GM19372 (cell line): Measurements from ENCODE around the gene CDK5RAP2.

Experiments
- ATAC-seq: cut with Tn5 transposase; IDR thresholded peaks from one replicate; pipeline ENCODE4 v1.9.1; 2021; ENCODE audit warnings: mild to moderate bottlenecking, low read depth, moderate library complexity; ENCODE audit not compliant: unreplicated experiment

Gene CDK5RAP2

DNA sequence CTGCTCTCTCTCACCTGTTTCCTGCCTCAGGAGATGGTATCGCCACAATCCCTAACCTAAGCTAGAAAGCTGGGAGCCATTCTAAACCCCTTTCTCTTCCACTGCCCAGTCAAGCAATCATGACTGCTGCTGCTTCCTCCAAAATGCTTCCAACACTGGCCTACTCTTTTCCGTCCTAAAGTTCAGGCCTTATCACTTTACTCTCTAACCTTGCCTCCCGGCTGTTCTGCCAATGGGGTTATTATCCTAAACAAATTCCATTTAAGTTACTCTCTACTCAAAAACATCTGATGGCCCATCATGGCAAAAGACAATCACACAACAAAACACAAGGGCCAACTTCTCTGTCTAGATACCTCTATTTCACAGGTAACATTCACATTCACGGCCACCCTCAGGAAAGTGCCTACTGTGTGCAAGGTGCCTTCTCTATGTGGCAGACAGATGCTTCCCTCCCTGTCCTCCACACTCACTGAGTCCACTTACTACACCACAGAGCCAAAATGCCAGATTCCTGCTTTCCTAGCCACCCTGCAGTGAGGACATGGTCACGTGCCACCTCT, 168.0 kb downstream of the CDK5RAP2 start:
- ATAC-seq, result no peak

DNA sequence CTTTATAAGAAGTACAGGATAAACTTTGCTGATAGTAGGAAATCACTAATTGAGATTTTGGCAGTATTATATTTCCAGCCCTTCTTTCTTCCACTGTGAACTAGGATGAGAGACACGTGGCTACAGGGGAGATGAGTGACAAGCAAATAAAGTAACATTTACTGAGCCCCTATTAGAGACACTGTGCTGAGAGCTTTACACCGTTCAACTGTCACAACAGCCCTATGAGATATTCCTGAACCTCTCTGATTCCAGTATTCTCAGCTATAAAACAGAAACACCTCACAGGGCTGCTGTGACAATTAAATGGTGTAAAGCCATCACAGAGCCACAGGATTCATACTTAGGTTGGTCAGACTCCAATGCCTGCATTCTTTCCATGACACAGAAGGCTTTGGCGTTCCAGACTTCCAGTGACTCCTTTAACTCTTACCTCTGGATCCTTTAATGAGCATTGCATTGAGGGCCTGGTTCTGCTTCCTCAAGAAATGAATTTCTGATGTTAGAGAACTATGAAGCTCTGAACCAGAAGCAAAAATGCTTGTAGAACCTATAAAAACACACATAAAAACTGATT, 169.0 kb downstream of the CDK5RAP2 start:
- ATAC-seq, result no peak

DNA sequence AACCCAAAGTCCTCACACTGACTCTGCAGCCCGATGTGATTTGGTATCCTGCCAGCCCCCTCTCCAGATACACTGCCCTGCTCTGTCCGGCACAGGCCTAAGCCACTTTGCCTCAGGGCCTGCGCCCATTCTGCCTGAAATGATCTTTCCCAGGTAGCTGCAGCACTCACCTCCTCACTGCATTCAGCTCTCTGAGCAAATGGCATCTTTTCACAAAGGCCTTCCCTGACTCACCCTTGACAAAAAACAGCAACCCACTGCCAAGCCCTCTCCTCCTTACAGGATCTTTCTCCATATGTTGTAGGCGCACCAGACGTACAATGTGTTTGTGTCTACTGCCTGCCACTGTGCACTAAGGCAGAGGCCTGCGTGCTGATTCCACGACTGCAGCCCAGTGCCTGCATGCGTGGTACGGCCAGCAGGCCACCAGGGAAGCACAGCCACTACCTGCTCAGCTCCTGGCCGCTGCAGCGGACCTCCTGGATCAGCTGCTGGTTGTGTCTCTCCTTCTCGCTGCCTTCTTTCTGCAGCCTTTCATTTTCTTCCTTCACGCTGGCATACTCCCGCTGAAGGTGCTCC, 171.2 kb downstream of the CDK5RAP2 start:
- ATAC-seq, result no peak

DNA sequence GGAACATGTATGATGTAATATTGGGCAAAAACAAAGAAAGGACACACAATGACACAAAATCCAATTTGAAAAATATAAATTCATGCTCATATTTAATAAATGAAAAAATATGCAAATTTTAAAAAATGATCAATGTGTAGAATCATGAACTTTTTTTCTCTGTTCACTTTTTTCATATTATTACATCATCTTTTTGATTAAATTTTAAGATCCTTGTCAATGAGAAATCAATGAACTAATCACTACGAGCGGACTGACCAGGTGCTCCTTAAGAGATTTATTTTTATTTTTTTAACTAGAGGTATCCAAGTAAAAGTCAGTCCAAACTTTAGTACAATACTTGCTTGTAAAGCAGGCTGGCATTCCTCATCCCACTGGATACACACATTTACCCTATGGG, 174.1 kb downstream of the CDK5RAP2 start:
- no peak for ATAC-seq

DNA sequence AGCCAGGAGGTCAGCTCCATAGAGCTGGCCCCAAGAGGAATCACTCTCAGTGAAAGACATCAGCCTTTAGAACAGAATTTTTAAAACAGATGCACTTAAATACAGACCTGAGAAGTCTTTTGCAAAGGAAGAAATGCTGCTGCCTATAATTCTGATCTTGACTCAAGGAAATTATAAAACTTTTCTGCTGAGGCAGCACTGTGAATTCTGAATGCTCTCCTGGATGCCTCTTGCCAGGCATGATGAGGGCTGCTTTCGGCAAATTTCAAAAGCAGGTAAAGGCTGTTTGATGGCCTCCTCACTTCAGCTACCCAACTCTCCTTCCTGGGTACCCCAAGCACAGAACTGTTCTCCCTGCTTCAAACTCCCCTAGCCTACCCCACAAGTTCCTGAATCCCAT, 174.8 kb downstream of the CDK5RAP2 start:
- ATAC-seq, result no peak

DNA sequence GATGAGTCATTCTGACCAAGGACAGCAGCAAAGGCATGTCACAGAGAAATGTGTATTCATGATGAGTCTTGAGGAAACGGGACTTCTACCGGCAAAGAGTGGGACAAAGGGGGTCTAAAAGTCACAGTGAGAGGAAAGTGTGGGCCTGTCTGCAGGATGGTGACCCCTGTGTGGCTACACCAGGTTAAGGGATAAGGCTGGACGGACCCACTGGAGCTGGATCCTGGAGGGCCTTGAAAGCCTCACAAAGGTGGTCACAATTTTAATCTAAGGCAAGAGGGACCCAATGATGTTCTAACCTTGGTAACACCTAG, 176.5 kb downstream of the CDK5RAP2 start:
- no peak for ATAC-seq

DNA sequence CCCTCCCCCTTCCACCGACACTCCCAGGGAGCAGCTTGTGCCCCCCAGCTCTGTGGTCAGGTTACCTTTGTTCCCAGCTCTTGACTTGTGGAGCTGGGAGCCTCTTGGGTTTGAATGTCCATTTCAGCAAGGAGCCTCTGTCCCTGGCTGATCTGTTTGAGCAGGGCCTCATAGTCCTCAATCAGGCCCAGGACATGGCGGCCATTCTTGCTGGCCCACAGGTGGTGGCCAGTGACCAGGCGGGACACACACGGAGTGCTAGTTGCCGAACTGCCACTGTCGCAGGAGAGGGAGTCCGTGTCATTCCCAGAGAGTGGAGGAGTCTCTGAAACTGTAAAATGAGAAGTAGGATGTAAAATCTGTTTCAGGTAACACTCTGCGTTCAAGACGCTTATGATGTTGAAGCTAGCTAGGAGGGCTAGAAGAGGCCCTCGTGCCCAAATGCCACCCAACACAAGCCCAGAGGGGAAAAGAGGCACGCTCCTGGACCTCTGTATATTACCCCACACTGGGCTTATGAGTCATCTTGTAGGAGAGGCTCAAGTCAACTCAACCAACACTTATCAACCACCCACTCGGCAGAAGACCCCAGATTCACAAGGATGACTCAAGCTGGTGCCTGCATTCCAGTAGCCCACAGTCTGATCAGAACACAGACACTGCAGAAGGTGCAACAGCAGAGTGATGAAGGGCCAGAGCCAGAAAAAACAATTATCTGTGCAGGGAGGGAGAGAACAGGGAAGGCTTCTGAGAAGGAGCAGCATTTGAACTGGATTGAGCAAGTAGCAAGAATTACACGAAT, 177.0 kb downstream of the CDK5RAP2 start:
- ATAC-seq, result no peak

DNA sequence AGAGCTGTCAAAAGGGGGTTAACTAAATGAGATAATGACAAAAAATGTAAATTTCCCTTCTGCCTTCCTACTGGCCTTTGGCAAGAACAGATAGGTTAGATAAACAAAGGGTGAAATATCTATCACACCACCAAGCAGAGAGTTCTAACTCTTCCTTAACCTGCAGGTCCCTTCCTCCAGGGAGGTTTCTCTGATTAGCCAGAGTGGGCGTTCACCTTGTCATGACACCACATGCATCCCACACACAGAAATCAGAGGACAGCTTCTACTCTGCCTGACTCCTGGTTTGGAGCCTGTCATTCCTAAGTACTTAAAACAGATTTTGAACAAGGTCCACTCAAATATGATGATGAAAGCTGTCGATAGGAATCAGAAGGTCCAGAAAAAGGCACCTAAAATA, 180.0 kb downstream of the CDK5RAP2 start:
- ATAC-seq, result no peak

DNA sequence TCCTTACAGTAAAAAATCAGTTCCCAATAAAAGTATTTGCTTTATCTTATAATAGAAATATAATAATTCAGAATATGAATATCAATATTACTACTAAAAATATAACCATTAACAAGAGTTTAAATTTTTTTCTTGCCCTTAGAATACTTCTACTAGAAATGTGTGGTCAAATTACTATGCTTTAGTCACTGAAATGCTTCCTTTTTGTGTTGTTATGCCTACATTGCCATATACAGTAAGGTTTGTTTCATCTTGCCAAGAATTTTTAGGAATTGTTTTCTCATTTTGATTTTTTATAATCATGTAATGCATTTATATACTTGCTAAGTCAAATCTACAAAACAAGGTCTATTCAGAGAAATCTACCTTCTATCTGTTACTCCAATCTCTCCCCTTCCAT, 181.7 kb downstream of the CDK5RAP2 start:
- no peak for ATAC-seq

DNA sequence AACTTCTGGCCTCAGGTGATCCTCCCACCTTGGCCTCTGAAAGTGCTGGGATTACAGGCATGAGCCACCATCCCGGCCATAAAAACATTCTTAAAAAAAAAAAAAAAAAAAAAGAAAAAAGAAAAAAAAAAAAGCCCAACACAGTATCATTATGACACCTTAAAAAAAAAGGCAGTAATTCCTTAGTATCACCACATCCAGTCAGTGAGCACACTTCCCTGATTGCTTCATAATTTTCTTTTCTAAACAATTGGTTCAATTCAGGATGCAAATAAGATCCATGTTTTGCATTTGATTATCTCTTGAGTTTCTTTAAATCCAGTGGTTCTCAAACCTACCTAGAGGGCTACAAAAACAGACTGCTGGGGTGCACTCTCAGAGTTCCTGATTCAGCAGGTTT, 182.5 kb downstream of the CDK5RAP2 start:
- ATAC-seq, result no peak

DNA sequence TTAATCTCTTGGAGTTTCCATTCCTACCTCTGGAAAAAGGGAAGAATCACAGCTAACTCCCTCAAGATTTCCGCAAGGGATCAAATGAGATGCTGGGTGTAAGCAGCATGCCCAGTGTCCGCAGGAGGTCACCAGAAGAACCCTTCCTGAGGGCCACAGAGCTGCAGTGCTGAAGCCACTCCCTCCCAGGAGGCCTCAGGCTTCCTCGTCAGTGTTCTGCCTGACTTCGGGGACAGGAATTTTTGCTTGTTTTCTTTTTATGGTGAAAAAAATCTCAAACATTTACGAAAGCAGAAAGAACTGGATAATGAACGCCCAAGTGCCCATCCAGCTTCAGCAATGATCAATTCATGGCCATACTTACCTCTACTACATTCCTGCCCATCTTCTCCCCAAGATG, 183.0 kb downstream of the CDK5RAP2 start:
- no peak for ATAC-seq

DNA sequence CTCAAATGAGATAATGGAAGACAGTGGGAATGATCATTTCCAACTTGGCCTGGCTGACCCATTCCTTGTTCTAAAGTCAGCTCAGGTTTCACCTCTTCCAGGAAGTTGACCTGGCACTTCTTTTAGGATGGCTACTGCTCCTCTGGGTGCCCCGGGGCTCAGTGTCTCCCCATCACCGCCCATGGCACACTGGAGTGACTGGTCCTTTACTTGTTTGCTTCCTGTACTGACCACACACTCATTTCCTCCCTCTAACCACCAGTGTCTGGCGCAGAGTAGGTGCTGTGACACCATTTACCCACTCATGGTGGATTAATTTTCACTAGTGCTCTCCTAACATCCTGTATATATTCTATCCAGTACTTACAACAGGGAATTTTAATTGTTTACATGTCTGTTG, 183.5 kb downstream of the CDK5RAP2 start:
- no peak for ATAC-seq

DNA sequence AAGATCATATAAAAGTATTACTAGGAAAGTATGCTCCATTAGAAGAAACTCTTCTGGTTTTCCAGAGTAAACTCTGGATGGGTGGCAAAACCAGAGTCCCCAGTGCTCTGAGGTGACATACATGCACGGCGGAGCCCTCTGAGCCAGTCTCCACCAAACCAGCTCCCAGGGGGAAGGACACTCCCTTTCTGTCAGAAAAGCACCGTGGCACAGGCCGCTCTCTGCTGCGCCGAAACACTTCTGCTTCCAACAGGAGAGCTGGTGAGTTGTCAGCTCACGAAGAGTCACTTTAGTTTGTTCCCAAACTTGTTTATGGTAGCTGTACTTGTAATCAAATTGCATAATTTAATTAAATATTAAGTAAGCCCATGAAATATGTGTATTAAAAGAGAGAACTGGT, 184.6 kb downstream of the CDK5RAP2 start:
- no peak for ATAC-seq

DNA sequence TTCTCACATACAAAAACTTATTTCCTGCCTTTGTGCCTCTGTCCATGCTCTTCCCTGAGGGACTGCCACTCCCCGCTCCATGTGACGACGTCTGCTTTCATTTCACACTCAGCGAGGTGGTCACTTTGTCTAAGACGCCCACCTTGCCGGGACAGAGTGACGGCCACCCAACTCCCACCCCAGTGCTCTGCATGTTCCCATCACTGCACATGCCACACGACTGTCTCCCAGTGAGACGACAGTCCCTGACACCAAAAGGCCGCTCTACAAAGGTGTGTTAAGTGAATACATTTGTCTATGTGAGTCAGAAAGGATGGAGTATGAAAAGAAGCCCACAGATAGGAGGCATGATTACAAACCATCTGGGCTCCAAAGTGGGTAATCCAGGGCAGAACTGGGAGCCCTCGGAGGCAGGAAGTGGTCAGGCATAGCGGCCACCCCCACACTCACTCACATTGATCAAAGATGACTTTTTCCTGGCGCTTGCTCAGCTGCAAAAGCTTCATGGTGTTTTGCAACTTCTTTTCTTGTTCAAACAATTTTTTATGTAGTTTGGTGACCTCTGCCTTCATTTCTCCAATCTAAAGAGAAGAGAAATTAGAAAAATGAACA, 185.8 kb downstream of the CDK5RAP2 start:
- ATAC-seq, result no peak

DNA sequence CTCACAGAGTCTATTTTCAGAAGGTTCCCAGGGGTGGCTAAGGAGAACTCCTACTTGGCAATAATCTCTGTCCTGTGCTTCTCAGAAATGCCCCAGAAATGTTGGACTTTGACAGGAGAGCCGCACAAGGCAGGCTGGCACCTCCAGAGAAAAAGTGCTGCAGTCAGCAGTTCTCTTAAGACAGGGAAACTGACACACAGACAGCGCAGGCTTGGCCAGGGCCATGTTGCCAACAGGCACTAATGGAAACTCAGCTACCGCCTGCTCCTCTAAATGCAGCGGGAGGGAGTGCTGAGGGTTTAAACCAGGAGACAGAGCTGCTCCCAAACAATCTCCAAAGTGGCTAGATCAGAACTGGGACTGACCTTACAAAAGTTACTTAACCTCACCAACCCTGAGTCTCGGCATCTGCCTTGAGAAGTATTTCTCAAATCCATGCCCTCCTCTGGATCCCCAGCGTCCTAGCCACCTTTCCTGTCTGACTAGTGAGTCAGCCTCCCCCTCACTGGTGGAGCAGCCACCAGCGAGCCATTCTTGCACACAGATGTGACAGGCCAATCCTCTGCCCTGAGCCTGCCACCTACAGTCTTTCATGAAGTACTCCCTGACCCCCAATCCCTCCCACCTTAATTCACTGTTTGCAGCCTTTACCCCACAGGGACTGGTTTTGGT, 186.4 kb downstream of the CDK5RAP2 start:
- ATAC-seq, result no peak

DNA sequence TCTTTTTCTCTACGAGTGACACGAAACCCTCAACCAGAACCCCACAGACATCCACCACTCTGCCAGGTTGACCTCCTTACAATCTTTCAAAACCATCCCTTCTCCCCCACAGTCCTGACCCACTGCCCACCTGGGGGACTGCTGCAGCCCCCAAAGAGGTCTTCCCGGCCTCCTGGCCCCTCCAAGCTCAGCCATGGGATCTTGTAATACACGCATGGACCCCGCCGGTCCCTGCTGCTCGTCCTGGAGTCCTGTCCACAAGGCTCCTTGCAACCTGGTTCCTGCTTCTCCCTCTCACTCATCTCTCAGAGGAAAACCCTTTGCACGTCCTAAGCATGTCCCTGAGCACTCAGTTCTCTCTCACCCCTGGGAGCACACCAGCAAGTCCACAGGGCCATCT, 187.3 kb downstream of the CDK5RAP2 start:
- ATAC-seq, result no peak

DNA sequence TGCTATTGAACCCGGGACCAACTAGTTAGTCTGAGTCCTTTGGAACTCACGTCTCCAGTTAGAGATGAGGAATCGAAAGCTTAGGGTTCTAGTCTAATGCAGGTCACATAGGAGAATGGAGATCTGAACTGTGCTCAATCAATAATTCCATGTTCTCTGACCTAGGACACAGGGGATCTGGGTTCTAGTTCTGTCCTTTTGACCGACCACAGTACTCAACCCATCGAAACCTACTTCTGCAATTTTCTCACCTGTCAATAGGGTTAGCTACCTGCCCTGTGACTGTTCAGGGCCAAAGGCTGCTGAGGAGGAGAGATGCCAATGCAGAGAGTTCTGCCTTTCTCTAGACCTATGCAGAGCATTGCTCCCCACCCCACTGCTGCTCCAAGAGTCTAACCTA, 187.7 kb downstream of the CDK5RAP2 start:
- ATAC-seq, result no peak

DNA sequence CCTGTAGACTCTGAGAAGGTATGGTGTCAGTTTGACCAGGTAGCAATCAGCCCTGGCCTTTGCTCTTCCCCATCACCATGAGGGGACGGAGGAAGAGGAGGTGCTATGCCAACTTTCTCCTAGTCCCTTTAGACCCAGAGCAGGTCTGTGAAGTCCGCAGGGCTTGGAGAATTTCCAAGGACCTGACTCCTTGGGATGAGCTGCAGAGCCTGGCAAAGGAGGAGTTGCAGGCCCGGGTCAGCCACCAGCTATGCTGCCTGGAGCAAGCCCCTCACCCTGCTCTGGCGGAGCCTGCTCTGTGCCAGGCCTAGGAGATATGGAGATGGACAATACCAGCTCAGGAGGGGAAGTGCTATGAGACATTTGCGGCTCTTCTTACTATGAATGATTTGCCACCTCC, 188.3 kb downstream of the CDK5RAP2 start:
- no peak for ATAC-seq

DNA sequence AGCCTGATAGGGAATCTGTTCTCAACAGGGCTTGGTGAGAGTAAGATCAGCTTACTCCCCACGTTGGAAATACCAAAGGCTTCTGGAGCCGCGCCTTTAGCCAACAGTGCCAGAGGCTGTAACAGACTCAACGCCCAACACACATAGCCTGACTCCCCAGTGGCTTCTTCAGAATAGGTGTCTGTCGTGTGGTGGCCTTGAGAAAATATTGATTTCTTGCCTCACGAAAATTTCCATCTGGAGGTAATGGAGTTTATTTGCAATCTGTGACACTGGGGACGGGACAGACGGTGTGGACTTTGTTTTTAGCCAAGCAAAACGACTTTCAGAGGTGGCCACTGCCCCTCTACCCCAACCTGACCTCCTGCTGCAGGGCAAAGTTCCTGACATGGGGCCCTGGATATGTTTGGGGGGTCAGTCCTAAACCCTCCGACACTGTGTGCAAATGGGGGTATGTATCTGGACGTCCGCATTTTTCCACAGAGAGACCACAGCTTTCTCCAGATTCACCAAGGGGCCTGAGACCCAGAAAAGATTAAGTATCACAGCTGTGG, 189.3 kb downstream of the CDK5RAP2 start:
- ATAC-seq, result no peak

DNA sequence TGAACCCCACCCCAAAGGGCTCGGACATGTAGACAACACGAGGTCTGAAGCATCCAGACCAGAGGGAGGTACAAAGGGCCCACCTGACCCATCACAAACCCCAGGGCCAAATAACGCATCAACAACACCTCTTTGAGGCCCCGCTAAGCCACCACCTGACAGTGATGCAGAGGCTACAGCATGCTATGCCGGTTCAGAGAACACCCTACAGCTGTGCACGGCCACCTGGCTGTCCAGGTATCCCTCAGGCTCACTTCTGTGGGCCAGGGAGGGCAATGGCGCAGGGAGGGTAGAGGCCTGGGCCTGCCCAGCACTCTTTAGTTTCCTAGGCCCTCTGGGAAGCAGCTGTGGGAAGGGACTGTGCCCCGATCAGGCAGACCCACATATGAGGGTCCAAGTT, 190.1 kb downstream of the CDK5RAP2 start:
- no peak for ATAC-seq

DNA sequence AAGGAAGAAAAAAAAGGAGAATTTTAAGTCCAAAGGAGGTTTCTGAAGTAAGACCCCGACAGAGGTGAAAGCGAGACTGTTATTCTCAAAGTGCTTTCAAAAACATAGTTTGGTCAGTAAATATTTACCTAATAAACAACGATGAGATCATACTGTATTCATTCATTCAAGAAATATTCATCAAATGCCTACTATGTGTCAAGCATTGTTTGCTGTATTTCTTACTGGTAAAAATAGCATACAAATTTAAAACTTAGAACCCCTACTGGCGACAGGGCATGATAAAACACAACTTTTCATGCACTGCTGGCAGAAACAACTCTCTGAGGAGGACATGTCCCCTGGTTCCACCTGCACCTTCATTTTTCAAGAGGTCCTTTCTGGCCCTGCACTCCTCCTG, 190.7 kb downstream of the CDK5RAP2 start:
- no peak for ATAC-seq
